PC-9 (cell line): ENCODE results near the gene FKBP1B. TPM values are rescaled to one million over a fixed set of nuclear protein-coding genes. Genes with fewer than 3 reads are reported as not detected.

ENCODE experiments used
- BruUV-seq: library from RNA; stranded (reverse); fragments of 400-500 nt; replicated peaks from 2 replicates; lab custom pipeline; 2021; lab: Mats Ljungman, UMichigan
- CTCF ChIA-PET: fragments of 300-600 bp; sonication (Branson Sonifier 250); formaldehyde crosslinking; loops from one replicate; lab custom pipeline; 2022; ENCODE audit warnings: antibody characterized with exemption; lab: Charles Lee
- POLR2A ChIA-PET: fragments of 300-600 bp; sonication (Branson Sonifier 250); formaldehyde crosslinking; loops from one replicate; lab custom pipeline; 2022; ENCODE audit warnings: antibody characterized with exemption; ENCODE audit not compliant: unreplicated experiment; lab: Charles Lee
- DNase-seq, 2 experiments: peaks; one replicate each; pipeline versions ENCODE4 v3.0.0 to v3.0.0-alpha.2; 2015 to 2022; ENCODE audit warnings: mixed read lengths in 1 of 2
- H2AFZ ChIP-seq: fragments of 200-600 bp; sonication (generic); 2 replicates; pipeline ENCODE4 v1.8.1; 2017; ENCODE audit warnings: antibody characterized with exemption
- H3F3A ChIP-seq: fragments of 200-600 bp; sonication (generic); 2 replicates; pipeline ENCODE4 v1.8.1; 2017; ENCODE audit warnings: antibody characterized with exemption, mild to moderate bottlenecking, low read depth; ENCODE audit not compliant: insufficient read depth
- H3K27ac ChIP-seq: fragments of 200-600 bp; sonication (generic); 2 replicates; pipeline ENCODE4 v1.6.1; 2016; ENCODE audit warnings: mixed run types
- H3K27me3 ChIP-seq: fragments of 200-600 bp; sonication (generic); 2 replicates; pipeline ENCODE4 v1.6.1; 2016; ENCODE audit warnings: low read depth, mixed run types; ENCODE audit not compliant: insufficient read depth
- H3K36me3 ChIP-seq: fragments of 200-600 bp; sonication (generic); 2 replicates; pipeline ENCODE4 v1.6.1; 2016; ENCODE audit warnings: low read depth, mixed run types
- H3K4me1 ChIP-seq: fragments of 200-600 bp; sonication (generic); replicated peaks from 2 replicates; pipeline ENCODE4 v1.6.1; 2016; ENCODE audit warnings: mixed run types; ENCODE audit not compliant: insufficient read depth
- H3K4me2 ChIP-seq: fragments of 200-600 bp; sonication (generic); 2 replicates; pipeline ENCODE4 v1.6.1; 2017; ENCODE audit warnings: mixed run types
- H3K4me3 ChIP-seq: fragments of 200-600 bp; sonication (generic); 2 replicates; pipeline ENCODE4 v1.6.1; 2016; ENCODE audit warnings: mixed run types
- H3K79me2 ChIP-seq: fragments of 200-600 bp; sonication (generic); 2 replicates; pipeline ENCODE4 v1.6.1; 2017; ENCODE audit warnings: low read depth, mixed run types
- H3K9me2 ChIP-seq: fragments of 200-600 bp; sonication (generic); 2 replicates; pipeline ENCODE4 v1.8.1; 2017; ENCODE audit warnings: mild to moderate bottlenecking; ENCODE audit not compliant: insufficient read depth
- H3K9me3 ChIP-seq: fragments of 200-600 bp; sonication (generic); 2 replicates; pipeline ENCODE4 v1.8.1; 2016; ENCODE audit warnings: low read depth; ENCODE audit not compliant: insufficient read depth
- H4K20me1 ChIP-seq: fragments of 200-600 bp; sonication (generic); 2 replicates; pipeline ENCODE4 v1.8.1; 2017; ENCODE audit not compliant: insufficient read depth
- CTCF ChIP-seq: fragments of 200-600 bp; sonication (generic); conservative IDR thresholded peaks from 2 replicates; pipeline ENCODE4 v1.6.1; 2017; ENCODE audit warnings: mixed run types, antibody characterized with exemption, mild to moderate bottlenecking, moderate library complexity
- EZH2 ChIP-seq: fragments of 200-600 bp; sonication (generic); IDR thresholded peaks from 2 replicates; pipeline ENCODE4 v1.8.0; 2017; ENCODE audit warnings: antibody characterized with exemption, low read depth
- intact Hi-C: fragments of 100-400 bp; cut with micrococcal nuclease; formaldehyde crosslinking; loops from one replicate; pipeline ENCODE4 v1.10.0; 2022; ENCODE audit not compliant: unreplicated experiment
- total RNA-seq: library from RNA; stranded (reverse); gene quantifications from 2 replicates; pipeline ENCODE4 v1.2.3, GENCODE V29; 2021

Gene FKBP1B
- total RNA-seq, 1 experiment from 2014 or later, result 4.5 TPM

- Histone ChIP-seq H3K4me1 (peaks cover 9% of the 10 kb centered on the region), H3K27me3 (no peaks in the 10 kb centered on the region), H3K27ac (no peak overlapping the region), H3K9me2 (no peaks in the 10 kb centered on the region), H2AFZ (no peak overlapping the region), H3K36me3 (peaks cover 22% of the 10 kb centered on the region), H3K4me2 (no peak overlapping the region), H3K9me3 (no peaks in the 10 kb centered on the region), H3K4me3 (no peak overlapping the region), H3K79me2 (peaks cover 46% of the 10 kb centered on the region), H3F3A (peaks cover 45% of the 10 kb centered on the region), H4K20me1 (peaks cover 50% of the 10 kb centered on the region)
- DNase-seq, result no peak
- intact Hi-C loops, result no loop called here
- BruUV-seq, result no TSS peak
- POLR2A ChIA-PET, result no interaction called here
- TF ChIP-seq EZH2 (no peak), CTCF (no peak)
- CTCF ChIA-PET, result no interaction called here
Observed at GRCh38 chr2:24072259-24072658, 22.7 kb downstream of the FKBP1B start.

- DNase-seq, result no peak
- no TSS peak for BruUV-seq
- ChIA-PET CTCF (no interaction called here), POLR2A (interaction anchor here (0.6 kb wide), 2 partner anchors 26 to 106 kb away, joined by 3 to 6 read pairs; no protein-coding TSS in a partner anchor)
- Histone ChIP-seq H3K4me2 (no peak overlapping the region), H3K9me3 (no peaks in the 10 kb centered on the region), H3K79me2 (peaks cover 46% of the 10 kb centered on the region), H4K20me1 (peaks cover 46% of the 10 kb centered on the region), H3F3A (peaks cover 44% of the 10 kb centered on the region), H3K27me3 (no peaks in the 10 kb centered on the region), H3K4me1 (peaks cover 21% of the 10 kb centered on the region), H3K4me3 (no peak overlapping the region), H3K27ac (no peak overlapping the region), H3K36me3 (peaks cover 17% of the 10 kb centered on the region), H2AFZ (no peak overlapping the region), H3K9me2 (no peaks in the 10 kb centered on the region)
- TF ChIP-seq EZH2 (no peak), CTCF (no peak)
- intact Hi-C loops, result no loop called here
Observed at GRCh38 chr2:24073816-24074215, 24.3 kb downstream of the FKBP1B start.

- Histone ChIP-seq H3K27ac (peak overlapping the region; percentile 85), H3K9me3 (no peaks in the 10 kb centered on the region), H4K20me1 (peaks cover 34% of the 10 kb centered on the region), H3K4me3 (peak overlapping the region; percentile 72), H3K4me1 (peaks cover 21% of the 10 kb centered on the region), H3K9me2 (no peaks in the 10 kb centered on the region), H3K27me3 (no peaks in the 10 kb centered on the region), H3K36me3 (peaks cover 17% of the 10 kb centered on the region), H3F3A (peaks cover 44% of the 10 kb centered on the region), H3K79me2 (peaks cover 46% of the 10 kb centered on the region), H3K4me2 (peak overlapping the region; percentile 82), H2AFZ (0 out of 2 replicates have a peak overlapping the region, but pooled peaks have one; percentile 88)
- ChIA-PET CTCF (no interaction called here), POLR2A (interaction anchor here (0.6 kb wide), 1 partner anchor 25 kb away, joined by 4 read pairs; no protein-coding TSS in a partner anchor)
- DNase-seq, result no peak
- TF ChIP-seq CTCF (no peak), EZH2 (no peak)
- BruUV-seq, result no TSS peak
- intact Hi-C loops, result no loop called here
Observed at GRCh38 chr2:24075259-24075658, 25.7 kb downstream of the FKBP1B start.
